GM19467 (cell line): ENCODE data around the gene CKLF.
A peak's percentile ranks its signal among the peaks of the same experiment; 100 is the strongest.

ENCODE experiments used
- ATAC-seq: cut with Tn5 transposase; IDR thresholded peaks from one replicate; pipeline ENCODE4 v1.9.1; 2021; ENCODE audit warnings: mild to moderate bottlenecking, moderate library complexity; ENCODE audit not compliant: unreplicated experiment

The CKLF gene

GRCh38 chr16:66517586-66518263 lies 34.7 kb upstream of the CKLF start:
- ATAC-seq, result no peak

GRCh38 chr16:66519482-66520373 lies 32.6 kb upstream of the CKLF start:
- ATAC-seq, result no peak

GRCh38 chr16:66520406-66521170 lies 31.8 kb upstream of the CKLF start:
- ATAC-seq, result no peak

GRCh38 chr16:66521252-66521713 lies 31.1 kb upstream of the CKLF start:
- ATAC-seq, result no peak

- peak; percentile 31 for ATAC-seq
Measured at GRCh38 chr16:66521951-66522771, 30.2 kb upstream of the CKLF start.

GRCh38 chr16:66522816-66523590 lies 29.4 kb upstream of the CKLF start:
- no peak for ATAC-seq

- ATAC-seq, result peak; percentile 47
Measured at GRCh38 chr16:66523861-66524354, 28.5 kb upstream of the CKLF start.

- ATAC-seq, result peak; percentile 57
Measured at GRCh38 chr16:66524601-66525164, 27.7 kb upstream of the CKLF start.

GRCh38 chr16:66525396-66526180 lies 26.8 kb upstream of the CKLF start:
- no peak for ATAC-seq

- no peak for ATAC-seq
Measured at GRCh38 chr16:66528294-66528693, 24.1 kb upstream of the CKLF start.

- ATAC-seq, result no peak
Measured at GRCh38 chr16:66529475-66529874, 22.9 kb upstream of the CKLF start.

GRCh38 chr16:66534376-66534799 lies 18.0 kb upstream of the CKLF start:
- ATAC-seq, result no peak

GRCh38 chr16:66536525-66536924 lies 15.9 kb upstream of the CKLF start:
- ATAC-seq, result no peak

- no peak for ATAC-seq
Measured at GRCh38 chr16:66537236-66537635, 15.1 kb upstream of the CKLF start.

- no peak for ATAC-seq
Measured at GRCh38 chr16:66538910-66539309, 13.5 kb upstream of the CKLF start.

GRCh38 chr16:66539623-66540469 lies 12.5 kb upstream of the CKLF start:
- no peak for ATAC-seq
